ENCODE results near the gene NIPAL1. TPM values are rescaled to one million over a fixed set of nuclear protein-coding genes. Genes with fewer than 3 reads are reported as not detected.

Gene NIPAL1
- total and polyA plus RNA-seq, 7 experiments from 2014 or later: 0.45 to 3.3 (median 1.2) TPM; not detected in 1

DNA sequence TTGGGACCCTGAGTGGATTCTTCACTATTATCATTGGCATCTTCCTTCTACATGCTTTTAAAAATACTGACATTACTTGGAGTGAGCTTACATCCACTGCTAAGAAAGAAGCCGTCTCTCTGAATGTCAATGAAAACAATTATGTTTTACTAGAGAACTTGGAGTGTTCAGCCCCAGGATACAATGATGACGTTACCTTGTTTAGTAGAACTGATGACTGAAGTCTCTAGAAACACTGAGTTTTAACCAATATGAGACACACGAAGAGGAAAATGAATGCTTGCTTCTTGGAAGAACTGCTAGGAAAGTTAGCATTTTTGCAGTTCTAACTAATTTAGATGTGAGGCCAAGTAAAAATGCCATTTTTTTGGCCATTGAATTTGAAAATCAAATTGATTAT, 19.4 kb downstream of the NIPAL1 start:
- H3K4me1 ChIP-seq (ENCODE audit: control insufficient read depth in 2 of 2, insufficient read depth in 2 of 2, low read length in 2 of 2): peaks cover 3 to 4% of the 10 kb centered on the region in 2 donors
- ChIA-PET POLR2A (interaction anchor here (1.7 kb wide), 1 partner anchor 11 kb away, joined by 4 read pairs; no protein-coding TSS in a partner anchor), CTCF (interaction anchor here (0.8 to 1.0 kb wide), 2 partner anchors 13 to 92 kb away, joined by 3 read pairs; no protein-coding TSS in a partner anchor)
- intact Hi-C loops (cut with micrococcal nuclease): loop anchor here in 1 of 2 donors (1.0 kb wide), 1 partner anchor 11 kb away; no protein-coding TSS in a partner anchor
- H3K36me3 Mint-ChIP-seq: peaks cover 0 to 3% (median 0%) of the 10 kb centered on the region in 5 donors
- H3K9me3 ChIP-seq (ENCODE audit: control insufficient read depth in 2 of 3, low read length in 3 of 3): no peaks in the 10 kb centered on the region
- H3K36me3 ChIP-seq (ENCODE audit: control insufficient read depth in 2 of 3, insufficient read depth in 3 of 3, low read length in 3 of 3): no peaks in the 10 kb centered on the region
- ATAC-seq: no peak
- H3K27ac ChIP-seq (ENCODE audit: low read depth, low read length): no peak overlapping the region
- H3K9me3 Mint-ChIP-seq: no peaks in the 10 kb centered on the region
- no peak overlapping the region for H3K4me3 Mint-ChIP-seq
- H3K4me3 ChIP-seq (ENCODE audit: low read length): no peak overlapping the region
- peaks cover 4 to 22% (median 16%) of the 10 kb centered on the region in 7 donors for H3K4me1 Mint-ChIP-seq
- H3K27me3 ChIP-seq (ENCODE audit: control insufficient read depth in 2 of 2, insufficient read depth in 2 of 2, low read length in 2 of 2): no peaks in the 10 kb centered on the region
- no peaks in the 10 kb centered on the region for H3K27me3 Mint-ChIP-seq
- peak overlapping the region in 1 of 9 donors; percentile 28 for H3K27ac Mint-ChIP-seq
- DNase-seq: no peak

- H3K9me3 ChIP-seq (ENCODE audit: control insufficient read depth in 2 of 3, low read length in 3 of 3): no peaks in the 10 kb centered on the region
- H3K36me3 ChIP-seq (ENCODE audit: control insufficient read depth in 2 of 3, insufficient read depth in 3 of 3, low read length in 3 of 3): no peaks in the 10 kb centered on the region
- no peak overlapping the region for H3K4me3 ChIP-seq (ENCODE audit: low read length)
- H3K27me3 Mint-ChIP-seq: peaks cover 0 to 8% (median 0%) of the 10 kb centered on the region in 5 donors
- intact Hi-C loops (cut with micrococcal nuclease): no loop called here
- no peaks in the 10 kb centered on the region for H3K27me3 ChIP-seq (ENCODE audit: control insufficient read depth in 2 of 2, insufficient read depth in 2 of 2, low read length in 2 of 2)
- ATAC-seq: no peak
- H3K27ac Mint-ChIP-seq: peak overlapping the region in 2 of 9 donors; percentile 28 to 32
- ChIA-PET POLR2A (no interaction called here), CTCF (no interaction called here)
- peaks cover 3 to 4% of the 10 kb centered on the region in 2 donors for H3K4me1 ChIP-seq (ENCODE audit: control insufficient read depth in 2 of 2, insufficient read depth in 2 of 2, low read length in 2 of 2)
- H3K27ac ChIP-seq (ENCODE audit: low read depth, low read length): no peak overlapping the region
- peaks cover 0 to 3% (median 0%) of the 10 kb centered on the region in 5 donors for H3K36me3 Mint-ChIP-seq
- no peak for DNase-seq
- no peak overlapping the region for H3K4me3 Mint-ChIP-seq
- no peaks in the 10 kb centered on the region for H3K9me3 Mint-ChIP-seq
- peaks cover 4 to 28% (median 18%) of the 10 kb centered on the region in 7 donors for H3K4me1 Mint-ChIP-seq
Measured at GRCh38 chr4:48037117-48037462, 20.5 kb downstream of the NIPAL1 start.

DNA sequence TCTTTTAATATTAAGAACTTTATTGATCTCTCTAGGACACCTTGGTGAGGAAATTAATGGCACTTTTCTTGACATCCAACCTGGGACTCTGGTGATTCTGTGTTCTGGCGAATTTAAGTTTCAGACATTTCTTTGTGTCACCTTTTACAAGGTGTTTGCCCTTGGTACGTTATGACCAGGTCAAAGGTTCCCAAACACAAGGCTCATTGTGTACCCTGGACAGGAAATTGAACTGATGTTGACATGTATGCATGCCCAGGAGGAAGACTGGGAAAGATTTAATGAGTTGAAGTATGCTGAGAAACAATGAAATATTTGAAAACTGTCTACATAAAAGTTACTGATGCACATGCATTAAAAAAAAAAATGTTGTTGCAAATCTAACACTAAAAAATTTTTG, 22.1 kb downstream of the NIPAL1 start:
- ChIA-PET POLR2A (no interaction called here), CTCF (no interaction called here)
- no peak for ATAC-seq
- Histone ChIP-seq H3K27me3 (ENCODE audit: control insufficient read depth in 2 of 2, insufficient read depth in 2 of 2, low read length in 2 of 2) (no peaks in the 10 kb centered on the region), H3K27ac (ENCODE audit: low read depth, low read length) (no peak overlapping the region), H3K9me3 (ENCODE audit: control insufficient read depth in 2 of 3, low read length in 3 of 3) (no peaks in the 10 kb centered on the region), H3K4me1 (ENCODE audit: control insufficient read depth in 2 of 2, insufficient read depth in 2 of 2, low read length in 2 of 2) (peaks cover 3 to 10% of the 10 kb centered on the region in 2 donors), H3K36me3 (ENCODE audit: control insufficient read depth in 2 of 3, insufficient read depth in 3 of 3, low read length in 3 of 3) (no peaks in the 10 kb centered on the region), H3K4me3 (ENCODE audit: low read length) (no peak overlapping the region)
- H3K27me3 Mint-ChIP-seq: peaks cover 0 to 22% (median 0%) of the 10 kb centered on the region in 5 donors
- intact Hi-C loops (cut with micrococcal nuclease): no loop called here
- H3K4me1 Mint-ChIP-seq: peaks cover 9 to 41% (median 27%) of the 10 kb centered on the region in 7 donors
- H3K9me3 Mint-ChIP-seq: no peaks in the 10 kb centered on the region
- H3K27ac Mint-ChIP-seq: no peak overlapping the region
- peaks cover 0 to 3% (median 0%) of the 10 kb centered on the region in 5 donors for H3K36me3 Mint-ChIP-seq
- H3K4me3 Mint-ChIP-seq: no peak overlapping the region
- DNase-seq: no peak

- Mint-ChIP-seq H3K4me3 (no peak overlapping the region), H3K36me3 (peaks cover 0 to 3% (median 0%) of the 10 kb centered on the region in 5 donors), H3K9me3 (no peaks in the 10 kb centered on the region), H3K4me1 (peaks cover 10 to 42% (median 31%) of the 10 kb centered on the region in 7 donors), H3K27me3 (peaks cover 0 to 27% (median 0%) of the 10 kb centered on the region in 5 donors), H3K27ac (no peak overlapping the region)
- Histone ChIP-seq H3K4me3 (ENCODE audit: low read length) (no peak overlapping the region), H3K36me3 (ENCODE audit: control insufficient read depth in 2 of 3, insufficient read depth in 3 of 3, low read length in 3 of 3) (no peaks in the 10 kb centered on the region), H3K9me3 (ENCODE audit: control insufficient read depth in 2 of 3, low read length in 3 of 3) (no peaks in the 10 kb centered on the region), H3K27ac (ENCODE audit: low read depth, low read length) (no peak overlapping the region), H3K27me3 (ENCODE audit: control insufficient read depth in 2 of 2, insufficient read depth in 2 of 2, low read length in 2 of 2) (no peaks in the 10 kb centered on the region), H3K4me1 (ENCODE audit: control insufficient read depth in 2 of 2, insufficient read depth in 2 of 2, low read length in 2 of 2) (peaks cover 8 to 10% of the 10 kb centered on the region in 2 donors)
- no peak for ATAC-seq
- intact Hi-C loops (cut with micrococcal nuclease): no loop called here
- ChIA-PET POLR2A (no interaction called here), CTCF (no interaction called here)
- DNase-seq: no peak
Measured at GRCh38 chr4:48039561-48039960, 23.0 kb downstream of the NIPAL1 start.

DNA sequence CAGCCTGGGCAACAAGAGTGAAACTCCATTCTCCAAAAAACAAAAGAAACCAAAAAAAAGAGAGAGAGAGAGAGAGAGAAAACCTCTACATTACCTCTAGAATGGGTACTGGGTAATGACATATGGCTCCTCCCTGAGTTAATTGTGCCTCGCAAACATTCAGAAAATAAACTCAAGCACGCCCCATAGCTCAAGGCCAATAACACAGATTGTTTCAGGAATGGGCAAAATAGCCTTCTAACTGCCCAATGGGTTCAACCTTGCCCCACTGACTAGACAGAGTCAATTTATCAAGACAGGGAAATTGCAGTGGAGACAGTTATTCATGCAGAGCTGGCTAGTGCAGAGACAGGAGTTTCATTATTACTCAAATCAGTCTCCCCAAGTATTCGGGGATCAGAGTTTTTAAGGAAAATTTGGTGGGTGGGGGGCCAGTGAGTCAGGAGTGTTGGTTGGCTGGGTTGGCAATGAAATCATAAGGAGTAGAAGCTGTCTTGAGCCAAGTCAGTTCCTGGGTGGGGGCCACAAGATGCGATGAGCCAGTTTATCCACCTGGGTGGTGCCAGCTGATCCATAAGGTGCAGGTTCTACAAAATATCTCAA, 25.1 kb downstream of the NIPAL1 start:
- ChIA-PET CTCF (interaction anchor here (1.1 to 1.2 kb wide), 2 partner anchors 45 to 57 kb away, joined by 3 read pairs; no protein-coding TSS in a partner anchor), POLR2A (interaction anchor here (0.6 kb wide), 1 partner anchor 24 kb away, joined by 4 read pairs; no protein-coding TSS in a partner anchor)
- H3K27ac ChIP-seq (ENCODE audit: low read depth, low read length): no peak overlapping the region
- Mint-ChIP-seq H3K27me3 (peaks cover 0 to 45% (median 0%) of the 10 kb centered on the region in 5 donors), H3K4me1 (peaks cover 20 to 48% (median 33%) of the 10 kb centered on the region in 7 donors), H3K36me3 (peaks cover 0 to 3% (median 0%) of the 10 kb centered on the region in 5 donors), H3K9me3 (no peaks in the 10 kb centered on the region), H3K4me3 (no peak overlapping the region), H3K27ac (no peak overlapping the region)
- H3K4me1 ChIP-seq (ENCODE audit: control insufficient read depth in 2 of 2, insufficient read depth in 2 of 2, low read length in 2 of 2): peaks cover 13 to 17% of the 10 kb centered on the region in 2 donors
- no peaks in the 10 kb centered on the region for H3K27me3 ChIP-seq (ENCODE audit: control insufficient read depth in 2 of 2, insufficient read depth in 2 of 2, low read length in 2 of 2)
- ATAC-seq: no peak
- H3K4me3 ChIP-seq (ENCODE audit: low read length): no peak overlapping the region
- DNase-seq: no peak
- intact Hi-C loops (cut with micrococcal nuclease): no loop called here
- no peaks in the 10 kb centered on the region for H3K36me3 ChIP-seq (ENCODE audit: control insufficient read depth in 2 of 3, insufficient read depth in 3 of 3, low read length in 3 of 3)
- H3K9me3 ChIP-seq (ENCODE audit: control insufficient read depth in 2 of 3, low read length in 3 of 3): no peaks in the 10 kb centered on the region

DNA sequence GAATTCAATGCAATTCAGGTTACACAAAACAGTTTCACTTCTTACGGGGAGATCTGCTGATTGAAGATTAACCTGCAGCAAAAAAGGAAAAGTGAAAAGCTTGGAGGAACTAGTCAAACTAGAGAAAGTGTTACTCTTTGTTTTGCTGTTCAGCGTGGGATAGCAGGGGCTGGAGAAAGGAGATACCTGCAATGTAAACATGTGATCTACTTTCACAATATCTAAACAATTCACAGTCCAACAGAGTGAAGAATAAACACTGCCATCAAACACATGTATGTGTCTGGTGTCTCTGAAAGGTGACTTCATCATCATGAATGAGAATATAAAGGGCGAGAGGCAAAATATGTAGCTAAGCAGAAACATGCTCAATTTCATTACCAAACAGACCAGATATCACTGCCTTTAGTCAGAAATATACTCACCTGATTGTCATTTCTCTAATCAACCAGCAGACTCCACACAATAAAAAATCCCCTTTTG, 26.4 kb downstream of the NIPAL1 start:
- peaks cover 0 to 56% (median 0%) of the 10 kb centered on the region in 5 donors for H3K27me3 Mint-ChIP-seq
- DNase-seq: no peak
- no peak for ATAC-seq
- Histone ChIP-seq H3K27me3 (ENCODE audit: control insufficient read depth in 2 of 2, insufficient read depth in 2 of 2, low read length in 2 of 2) (no peaks in the 10 kb centered on the region), H3K4me3 (ENCODE audit: low read length) (no peak overlapping the region), H3K27ac (ENCODE audit: low read depth, low read length) (no peak overlapping the region), H3K4me1 (ENCODE audit: control insufficient read depth in 2 of 2, insufficient read depth in 2 of 2, low read length in 2 of 2) (peaks cover 25 to 31% of the 10 kb centered on the region in 2 donors), H3K36me3 (ENCODE audit: control insufficient read depth in 2 of 3, insufficient read depth in 3 of 3, low read length in 3 of 3) (no peaks in the 10 kb centered on the region), H3K9me3 (ENCODE audit: control insufficient read depth in 2 of 3, low read length in 3 of 3) (no peaks in the 10 kb centered on the region)
- ChIA-PET POLR2A (no interaction called here), CTCF (interaction anchor here (1.3 kb wide), 1 partner anchor 8 kb away, joined by 5 read pairs; no protein-coding TSS in a partner anchor)
- no peaks in the 10 kb centered on the region for H3K9me3 Mint-ChIP-seq
- peak overlapping the region in 3 of 10 donors; percentile 2 to 28 (median 17) for H3K4me3 Mint-ChIP-seq
- intact Hi-C loops (cut with micrococcal nuclease): no loop called here
- peak overlapping the region in 1 of 9 donors; percentile 11 for H3K27ac Mint-ChIP-seq
- peaks cover 32 to 58% (median 43%) of the 10 kb centered on the region in 7 donors for H3K4me1 Mint-ChIP-seq
- H3K36me3 Mint-ChIP-seq: peaks cover 0 to 1% (median 0%) of the 10 kb centered on the region in 5 donors
